HG02642 (cell line): Measurements from ENCODE around the gene TMC3.
"Not testable (repeated sequence)": the region's sequence is repeated elsewhere in the genome, so short reads cannot be mapped to it uniquely, and the experiment has no call there.

Experiments
- ATAC-seq: cut with Tn5 transposase; IDR thresholded peaks from one replicate; pipeline ENCODE4 v1.9.1; 2021; ENCODE audit warnings: mild to moderate bottlenecking; ENCODE audit not compliant: unreplicated experiment, poor library complexity

TMC3 gene

DNA sequence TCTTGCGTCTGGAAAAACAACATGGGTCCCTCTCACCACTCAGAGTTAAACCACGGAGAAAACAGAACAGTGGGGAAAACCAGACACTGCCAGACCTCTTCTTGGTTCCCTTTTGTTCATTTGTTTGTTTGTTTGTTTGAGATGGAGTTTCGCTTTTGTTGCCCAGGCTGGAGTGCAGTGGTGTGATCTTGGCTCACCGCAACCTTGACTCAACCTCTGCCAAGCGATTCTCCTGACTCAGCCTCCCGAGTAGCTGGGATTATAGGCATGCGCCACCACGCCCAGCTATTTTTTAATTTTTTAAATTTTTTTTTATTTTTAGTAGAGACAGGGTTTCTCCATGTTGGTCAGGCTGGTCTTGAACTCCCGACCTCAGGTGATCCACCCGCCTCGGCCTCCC, 25.3 kb downstream of the TMC3 start:
- not testable (repeated sequence) for ATAC-seq

DNA sequence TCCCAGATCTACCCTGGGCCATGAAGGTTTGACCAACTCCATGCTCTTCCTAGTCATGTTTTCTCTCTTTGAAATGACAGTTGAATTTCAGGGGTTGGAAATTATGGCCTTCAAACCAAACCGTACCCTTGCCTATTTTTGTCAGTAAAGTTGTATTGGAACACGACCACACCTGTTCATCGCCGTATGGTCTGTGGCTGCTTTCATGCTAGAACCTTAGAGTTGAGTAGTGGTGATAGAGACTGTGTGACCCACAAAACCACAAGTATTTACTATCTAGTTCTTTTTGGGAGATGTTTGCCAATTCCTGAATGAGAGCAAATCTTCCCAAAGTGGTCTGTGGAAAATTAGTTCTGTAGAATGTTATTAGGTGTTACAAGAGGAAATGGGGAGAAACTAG, 26.1 kb downstream of the TMC3 start:
- ATAC-seq = no peak

DNA sequence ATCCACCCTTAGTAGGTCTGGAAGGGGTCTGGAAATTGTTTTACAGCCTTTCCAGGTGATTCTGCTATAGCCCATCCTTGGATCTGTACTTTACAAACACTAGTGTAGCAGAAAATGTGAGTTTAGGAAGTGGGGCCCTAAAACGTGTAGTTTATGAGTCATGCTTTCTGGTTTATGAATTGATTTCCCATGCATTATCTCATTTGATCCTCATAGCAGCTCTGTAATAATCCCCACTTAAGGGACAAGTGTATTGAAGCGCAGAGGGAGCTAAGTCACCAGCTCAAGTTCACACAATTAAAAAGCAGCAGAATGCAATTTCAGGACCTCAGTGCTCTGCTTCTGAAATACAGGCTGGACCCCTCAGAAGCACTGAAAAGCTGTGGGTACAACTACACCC, 27.4 kb downstream of the TMC3 start:
- ATAC-seq = no peak

DNA sequence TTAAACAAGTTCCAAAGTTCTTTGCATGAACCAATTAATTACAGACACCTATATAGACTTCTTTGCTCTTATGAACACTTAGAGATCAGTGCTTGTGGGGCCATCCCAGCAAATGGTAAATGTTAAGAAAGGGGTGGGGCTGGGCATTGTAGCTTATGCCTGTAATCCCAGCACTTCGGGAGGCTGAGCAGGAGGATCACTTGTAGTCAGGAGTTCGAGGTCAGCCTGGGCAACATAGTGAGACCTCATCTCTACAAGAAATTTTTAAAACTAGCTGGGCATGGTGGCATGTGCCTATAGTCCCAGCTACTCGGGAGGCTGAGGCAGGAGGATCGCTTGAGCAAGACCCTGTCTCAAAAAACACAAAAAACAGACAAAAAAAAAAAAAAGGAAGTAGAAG, 30.6 kb downstream of the TMC3 start:
- ATAC-seq = no peak

DNA sequence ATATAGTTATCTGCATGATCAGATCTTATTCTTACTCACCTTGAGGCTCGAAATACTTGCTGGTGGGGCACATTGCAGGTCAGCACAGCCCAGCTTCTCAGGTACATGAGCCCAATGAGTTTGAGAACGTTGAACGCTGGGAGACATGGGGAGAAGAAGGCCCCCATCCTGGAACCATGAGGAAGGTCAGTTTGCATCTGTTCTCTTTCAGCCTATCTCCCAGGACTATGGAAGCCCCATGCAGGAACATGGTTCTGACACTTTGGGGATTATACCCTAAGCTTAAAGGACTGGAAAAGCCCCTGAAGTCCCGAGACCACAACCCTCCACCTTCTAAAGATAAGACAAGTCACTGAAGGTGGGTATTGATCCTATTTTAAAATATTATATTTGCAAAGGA, 32.7 kb downstream of the TMC3 start:
- ATAC-seq = no peak

DNA sequence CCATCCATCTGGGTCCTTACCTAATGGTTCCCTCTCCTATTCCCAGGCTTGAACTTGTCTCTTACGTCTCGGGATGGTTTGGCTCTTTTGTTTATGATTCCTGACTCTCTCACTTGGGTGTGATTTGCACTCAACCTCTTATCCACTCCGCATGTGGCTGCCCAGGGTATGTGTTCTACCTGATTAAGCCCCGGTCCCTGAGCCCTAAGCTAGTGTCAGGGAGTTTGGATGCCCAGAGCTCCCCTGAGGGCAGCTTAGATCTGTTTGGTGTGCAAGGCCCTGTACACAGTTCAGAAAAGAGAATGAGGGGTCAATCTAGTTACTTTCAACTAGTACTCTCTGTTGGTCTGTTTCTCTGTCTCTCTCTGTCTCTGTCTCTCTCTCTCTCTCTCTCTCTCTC, 34.2 kb downstream of the TMC3 start:
- no peak for ATAC-seq

DNA sequence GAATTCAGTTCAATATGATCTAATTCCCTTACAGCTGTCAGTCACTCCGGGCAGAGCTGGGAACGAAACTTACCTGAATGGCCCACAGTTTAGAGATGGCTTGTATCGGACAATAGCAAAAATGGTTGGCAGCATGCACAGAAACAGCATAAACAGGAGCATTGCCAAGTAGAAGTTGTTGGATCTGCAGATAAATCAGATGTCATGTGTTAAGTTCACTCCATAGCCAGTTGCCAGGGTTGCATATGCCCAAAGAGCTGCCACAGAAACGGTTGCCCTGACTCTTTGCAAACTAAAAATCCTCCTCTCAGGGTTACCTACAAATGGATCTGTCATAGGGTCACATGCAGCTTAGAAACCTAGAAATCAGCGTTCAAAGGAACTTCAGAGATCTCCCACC, 34.7 kb downstream of the TMC3 start:
- ATAC-seq = no peak

DNA sequence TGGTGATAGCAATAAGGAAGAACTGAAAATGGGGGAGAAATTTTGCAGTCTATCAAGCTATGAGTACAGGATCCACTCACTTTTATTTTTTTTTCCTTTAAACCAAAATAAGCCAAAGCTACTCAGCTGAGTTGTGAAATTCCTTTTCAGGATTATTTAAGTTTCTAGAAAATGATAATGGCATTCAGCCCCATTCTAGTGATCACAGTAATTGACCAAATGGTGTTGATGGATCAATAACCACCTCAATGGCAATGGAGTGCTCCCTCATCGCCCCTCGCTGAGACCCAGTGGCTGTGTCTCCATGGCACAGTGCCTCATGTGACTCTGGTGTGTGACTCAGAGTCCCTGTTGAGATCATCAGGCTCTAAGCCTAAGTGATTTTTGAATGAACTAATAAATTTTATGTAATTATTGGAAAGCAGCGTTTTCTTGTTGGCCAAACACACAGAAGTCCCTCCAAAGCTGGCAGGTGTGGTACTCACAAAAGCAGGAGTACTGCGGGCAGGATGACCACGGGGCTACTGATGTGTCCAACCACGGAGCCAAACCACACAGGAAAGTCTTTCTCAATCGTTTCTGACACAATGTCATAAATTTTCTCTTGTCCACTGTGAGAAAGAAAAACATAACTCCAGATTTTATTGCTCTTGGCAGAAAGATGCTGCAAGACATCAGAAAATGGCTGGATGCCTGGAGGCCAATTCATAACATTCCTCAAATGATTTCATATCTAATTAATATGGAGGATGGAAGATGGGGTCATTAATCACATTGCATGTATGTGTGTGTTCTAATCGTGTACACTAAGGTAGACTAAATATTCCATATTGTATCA, 35.6 kb downstream of the TMC3 start:
- ATAC-seq = no peak

DNA sequence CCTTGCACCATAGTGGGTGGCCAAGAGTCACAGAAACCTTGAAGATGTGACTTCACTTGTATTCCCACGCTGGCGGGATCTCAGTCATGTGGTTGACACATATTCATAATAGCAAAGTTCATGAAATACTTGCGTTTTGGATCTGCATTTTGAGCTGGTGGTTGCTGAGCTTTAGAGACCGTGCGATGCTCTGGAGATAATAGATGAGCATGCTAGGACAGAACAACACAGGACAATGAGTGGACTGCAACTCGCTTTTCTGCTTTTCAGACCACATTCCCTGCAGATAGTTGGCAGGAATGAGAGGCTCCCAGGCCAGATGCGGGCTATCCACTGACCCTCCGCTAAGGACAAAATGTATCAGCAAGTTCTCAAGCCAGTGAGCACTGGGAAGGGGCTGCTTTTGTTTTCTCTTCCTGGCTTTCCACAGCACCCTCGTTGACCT, 36.3 kb downstream of the TMC3 start:
- no peak for ATAC-seq

DNA sequence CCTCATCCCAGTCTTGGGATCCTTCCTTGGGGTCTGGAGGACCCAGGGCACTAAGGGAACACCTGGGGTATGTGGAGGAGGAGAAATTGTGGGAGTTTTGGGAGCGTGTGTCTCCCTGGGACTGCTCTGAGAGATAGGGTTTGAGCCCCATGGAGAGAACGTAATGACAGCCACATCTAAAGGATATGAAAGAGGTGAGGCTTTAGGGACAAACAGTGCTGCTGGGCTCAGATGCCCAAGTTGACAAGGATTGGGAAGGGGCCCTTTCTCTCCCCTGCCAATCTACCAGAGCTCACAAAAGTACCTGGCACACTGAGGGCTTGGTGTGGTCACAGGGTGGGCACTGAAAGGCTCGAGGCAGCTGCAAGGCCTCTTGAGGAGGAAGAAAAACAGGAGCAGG, 36.8 kb downstream of the TMC3 start:
- no peak for ATAC-seq

DNA sequence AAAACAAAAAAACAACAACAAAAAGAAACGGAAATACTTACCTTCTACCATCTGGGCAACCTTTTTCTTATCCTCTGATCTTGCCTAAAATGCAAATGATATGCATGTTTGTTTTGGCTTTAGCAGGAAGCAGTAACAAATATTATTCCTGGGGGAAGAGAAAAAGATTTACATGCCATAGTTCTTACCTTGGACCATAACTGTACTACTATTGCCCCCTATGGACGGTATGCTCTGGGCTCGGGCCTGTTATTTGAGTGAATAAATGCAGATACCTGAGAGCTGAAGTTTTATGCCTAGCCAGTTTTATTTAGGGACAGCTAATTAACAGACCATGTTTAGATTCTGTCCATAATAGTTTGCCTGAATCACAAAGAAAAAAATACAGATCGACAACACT, 37.4 kb downstream of the TMC3 start:
- no peak for ATAC-seq

DNA sequence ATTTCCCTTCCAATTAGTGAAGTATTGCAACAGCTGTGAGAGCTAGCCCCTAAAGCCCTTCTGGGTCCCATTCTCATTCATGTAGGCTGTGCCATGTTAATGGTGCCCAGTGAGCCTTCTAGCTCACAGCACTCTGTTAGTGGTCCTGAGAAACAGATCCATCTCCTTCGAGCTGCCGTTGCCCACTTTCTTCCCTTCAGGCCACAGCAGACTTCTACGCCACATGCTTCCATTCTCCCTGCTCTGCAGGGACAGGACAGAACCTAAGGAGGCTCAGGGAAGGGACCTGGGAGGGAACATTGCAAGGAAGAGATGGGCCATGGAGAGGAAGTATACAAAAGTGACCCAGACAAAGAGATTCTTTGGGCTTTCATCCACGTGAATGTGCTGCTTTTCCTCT, 38.4 kb downstream of the TMC3 start:
- no peak for ATAC-seq

DNA sequence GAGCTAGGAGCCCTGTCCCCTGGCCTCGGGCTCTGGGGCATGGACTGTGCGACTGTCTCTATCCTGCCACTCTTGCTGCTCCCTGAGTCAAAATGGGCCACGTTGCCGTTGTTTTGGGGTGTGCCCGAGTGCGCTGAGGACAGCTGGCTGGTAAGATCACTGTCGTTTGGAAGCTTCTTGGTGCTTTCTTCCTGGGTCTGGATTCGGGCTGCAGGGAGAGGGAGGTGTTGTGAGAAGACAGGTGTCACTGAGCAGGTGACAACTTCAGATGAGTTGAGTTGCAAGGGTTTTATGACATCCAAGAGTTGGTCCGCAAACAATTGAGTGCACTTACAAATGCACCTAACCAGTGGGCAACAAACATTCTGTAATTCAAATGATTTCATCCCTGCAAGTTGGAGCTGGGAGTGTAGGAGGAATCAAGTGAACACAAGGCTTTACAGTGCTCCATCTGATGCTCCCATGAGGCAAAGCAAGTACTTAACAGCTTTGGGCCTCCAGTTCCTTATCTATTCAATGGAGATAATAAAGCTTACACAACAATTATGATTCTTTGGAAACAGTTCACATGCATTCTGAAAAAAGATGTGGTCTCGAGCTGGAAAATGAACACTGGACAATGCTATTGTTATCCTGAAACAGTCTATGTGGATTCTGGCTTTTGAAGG, 39.1 kb downstream of the TMC3 start:
- ATAC-seq = no peak

DNA sequence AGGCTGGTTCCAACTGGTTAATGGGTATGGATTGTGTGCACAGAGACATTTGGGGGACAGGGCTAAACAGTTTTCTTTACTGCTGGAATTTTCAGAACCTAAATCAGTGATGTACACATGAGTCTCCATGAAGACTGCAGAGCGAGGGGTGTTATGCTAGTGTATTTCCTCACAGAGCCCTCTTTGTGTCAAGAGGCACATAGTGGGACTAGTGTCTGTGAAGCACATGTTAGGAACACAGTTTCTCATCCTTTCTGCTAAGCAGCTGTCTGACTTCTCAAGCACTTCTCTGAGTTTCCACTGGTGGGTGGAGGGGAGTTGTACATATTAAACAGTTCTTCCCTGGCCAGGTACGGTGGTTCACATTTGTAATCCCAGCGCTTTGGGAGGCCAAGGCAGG, 40.6 kb downstream of the TMC3 start:
- ATAC-seq = no peak

DNA sequence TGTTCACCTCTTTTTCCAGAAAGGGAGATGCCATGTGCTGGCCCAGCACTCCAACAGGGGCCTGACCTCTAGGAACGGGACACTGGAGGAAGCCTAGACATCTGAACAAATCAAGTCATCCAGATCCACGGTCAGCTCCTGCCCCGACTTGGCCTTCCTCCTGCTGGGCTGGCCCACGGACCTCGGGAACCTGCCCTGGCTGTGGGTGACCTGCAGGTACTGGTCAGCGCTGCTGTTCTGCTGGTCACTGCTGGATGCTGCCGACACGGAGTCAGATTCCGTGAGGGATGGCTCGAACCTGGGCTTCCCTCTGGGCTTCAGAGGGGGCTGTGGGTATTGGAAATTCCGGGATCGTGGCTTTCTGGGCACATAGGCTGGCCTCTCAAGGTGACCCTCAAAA, 41.7 kb downstream of the TMC3 start:
- ATAC-seq = no peak

DNA sequence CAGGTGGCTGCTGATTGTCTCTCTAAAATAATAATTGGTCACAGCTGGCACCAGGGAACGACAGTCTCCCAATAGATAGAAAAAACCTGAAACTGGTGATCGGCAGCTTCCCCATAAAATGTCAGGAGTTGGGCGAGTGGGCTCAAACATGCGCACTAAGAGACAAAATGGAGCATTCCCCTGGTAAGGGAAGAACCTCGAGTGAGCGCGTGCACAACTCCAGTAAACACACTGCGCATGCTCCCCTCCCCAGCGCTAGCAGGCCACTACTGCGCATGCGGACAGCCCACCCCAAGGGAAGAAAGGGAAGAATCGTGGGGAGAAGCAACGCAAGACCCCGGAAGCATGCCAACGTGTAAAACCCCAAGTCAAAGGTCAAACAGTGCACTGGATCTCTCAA, 42.4 kb downstream of the TMC3 start:
- ATAC-seq = no peak

DNA sequence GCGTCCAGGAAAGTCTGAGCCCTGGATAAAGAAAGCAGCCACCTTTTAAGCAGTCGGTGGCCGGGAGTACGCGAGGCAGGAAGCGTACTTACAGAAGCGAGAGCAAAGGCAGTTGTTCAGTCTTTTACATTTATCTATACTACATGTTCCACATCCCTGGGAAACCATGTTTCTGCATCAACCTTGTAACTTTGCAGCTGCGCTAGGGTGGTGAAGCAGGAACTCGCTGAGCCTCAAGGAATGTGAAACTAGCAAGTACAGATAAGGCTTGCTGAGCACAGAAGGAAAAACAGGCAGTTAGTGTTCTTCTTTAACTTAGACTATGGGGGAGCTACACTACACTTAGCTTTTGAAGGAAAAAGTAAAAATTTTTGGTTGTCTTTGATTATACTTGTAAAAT, 42.9 kb downstream of the TMC3 start:
- not testable (repeated sequence) for ATAC-seq

DNA sequence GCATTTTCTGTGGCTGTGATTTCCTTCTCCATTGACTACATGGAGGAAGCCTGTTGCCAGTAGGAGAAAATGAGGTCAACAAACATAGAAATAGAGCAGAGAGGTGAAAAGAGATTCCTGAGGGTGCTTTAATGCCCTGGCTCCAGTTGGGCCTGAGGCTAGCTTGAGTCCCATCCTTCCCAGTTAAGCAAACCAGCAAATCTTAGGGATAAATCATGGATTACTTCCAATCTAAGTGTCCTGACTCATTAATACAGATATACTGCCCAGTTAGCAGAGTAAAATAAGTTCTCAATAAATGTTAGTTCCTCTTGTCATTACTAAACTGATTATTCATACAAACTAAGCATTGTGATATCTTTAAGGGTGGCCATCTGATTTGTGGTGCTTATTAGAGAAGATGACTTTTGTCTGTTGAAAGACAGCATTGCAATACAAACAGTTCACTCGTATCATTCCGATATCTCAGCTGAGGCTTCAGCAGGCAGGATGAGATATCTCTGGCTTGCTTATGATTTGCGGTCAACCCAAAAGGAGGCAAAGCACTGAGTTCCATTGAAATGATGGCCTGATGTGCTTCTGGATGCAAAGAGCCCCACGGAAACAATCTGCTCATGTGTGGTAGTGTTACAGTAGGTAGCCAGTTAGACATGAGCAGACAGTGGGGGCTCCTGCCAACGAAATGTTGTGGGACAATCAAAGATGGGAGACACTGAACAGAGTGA, 43.5 kb downstream of the TMC3 start:
- ATAC-seq = no peak

DNA sequence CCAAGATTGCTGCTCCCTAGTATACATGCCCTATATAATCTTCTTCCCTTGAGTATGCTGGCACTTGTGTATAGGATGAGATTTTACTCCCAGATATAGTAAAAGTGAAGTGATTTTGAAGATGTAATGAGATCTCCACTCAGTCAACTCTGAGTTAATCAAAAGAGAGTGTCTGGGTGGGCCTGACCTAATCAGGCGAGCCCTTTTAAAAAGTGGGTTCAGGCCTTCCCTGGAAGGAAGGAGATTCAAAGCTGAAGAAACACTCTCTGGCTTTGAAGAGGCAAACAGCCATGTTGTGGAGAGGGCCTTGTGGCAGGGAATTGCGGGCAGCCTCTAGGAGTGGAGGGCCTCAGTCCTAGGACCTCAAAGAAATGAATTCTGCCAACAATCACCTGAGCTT, 44.6 kb downstream of the TMC3 start:
- ATAC-seq = no peak

DNA sequence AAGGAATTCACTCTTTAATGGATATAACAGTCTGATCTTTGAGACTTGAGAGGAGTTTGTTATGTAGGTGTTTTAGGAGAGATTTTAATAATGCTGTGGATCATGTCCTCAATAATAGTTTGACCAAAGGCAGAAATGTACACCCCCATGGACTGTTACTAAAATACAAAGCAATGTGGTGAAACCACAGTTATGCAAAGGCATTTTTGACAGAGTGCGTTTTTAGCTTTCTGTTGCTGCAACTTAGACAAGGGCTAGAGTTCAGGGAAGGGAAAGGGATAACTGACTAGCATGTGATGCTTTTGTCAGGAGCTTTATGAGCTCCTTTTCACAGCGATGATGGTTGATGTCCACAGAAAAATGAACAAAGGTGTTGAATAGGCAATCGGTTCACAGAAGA, 46.5 kb downstream of the TMC3 start:
- ATAC-seq = no peak

DNA sequence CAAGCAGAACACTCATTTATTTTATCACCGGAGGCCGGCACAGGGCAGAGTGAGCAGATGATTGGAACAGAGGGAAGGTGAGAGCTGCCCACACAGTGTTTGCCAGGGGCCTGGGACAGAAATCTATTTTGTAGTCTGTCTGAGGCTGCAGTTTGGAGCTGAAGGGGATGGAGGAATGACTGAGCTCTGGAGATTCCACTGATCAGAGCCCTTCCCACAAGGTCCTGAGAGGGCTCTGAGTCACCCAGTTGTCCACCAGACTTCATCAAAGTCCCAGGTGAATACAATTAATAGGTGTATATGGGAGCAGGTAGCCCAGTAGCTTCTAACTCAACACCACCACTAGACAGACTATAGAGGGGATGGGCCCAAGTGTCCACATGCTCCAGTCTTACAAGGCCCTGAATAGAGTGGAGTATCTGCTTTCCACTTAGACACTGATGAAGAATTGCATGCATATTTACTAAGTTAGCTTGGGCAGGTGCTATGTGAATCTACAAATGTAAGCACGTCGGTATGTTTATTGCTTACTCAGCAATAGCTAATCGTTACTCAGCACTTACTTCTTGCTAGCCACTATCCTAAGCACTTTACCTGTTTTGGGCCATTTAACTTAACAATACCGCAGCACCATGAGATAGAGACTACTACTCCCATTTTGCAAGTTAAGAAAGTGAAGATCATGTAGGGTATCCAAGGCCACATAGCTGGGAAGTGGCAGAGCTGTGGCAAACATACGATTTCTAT, 47.4 kb downstream of the TMC3 start:
- ATAC-seq = no peak
